Measurements from ENCODE around the gene TCF4. TPM values are rescaled to one million over a fixed set of nuclear protein-coding genes. Genes with fewer than 3 reads are reported as not detected.
"Not testable (repeated sequence)": the region's sequence is repeated elsewhere in the genome, so short reads cannot be mapped to it uniquely, and the experiment has no call there.

The TCF4 gene
- total RNA-seq, 1 experiment from 2014 or later, result 2.3 TPM

- CTCF ChIA-PET, result no interaction called here
Measured at GRCh38 chr18:55473058-55473457, 114.9 kb downstream of the TCF4 start.

DNA sequence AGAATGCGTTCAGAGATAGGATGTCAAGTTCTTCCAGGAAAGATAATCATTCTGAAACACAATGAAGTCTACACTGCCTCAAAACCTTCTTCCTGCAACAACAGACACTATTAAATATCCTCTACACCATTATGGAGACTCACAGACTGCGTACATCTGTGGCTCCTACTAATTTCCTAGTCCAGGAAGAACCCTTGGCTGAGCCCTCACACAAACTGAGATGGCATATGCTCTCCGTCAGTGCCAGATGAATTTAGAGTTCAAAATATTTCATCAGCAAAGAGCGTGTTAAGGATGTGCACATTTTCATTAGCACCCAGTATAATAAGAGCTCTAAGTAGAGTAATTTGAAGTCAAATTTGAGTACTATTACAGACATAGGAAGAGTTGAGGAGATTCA, 117.2 kb downstream of the TCF4 start:
- Histone ChIP-seq H3K4me1 (ENCODE audit: control insufficient read depth, insufficient read depth, low read length) (no peaks in the 10 kb centered on the region), H3K36me3 (ENCODE audit: control insufficient read depth, insufficient read depth, low read length) (no peaks in the 10 kb centered on the region), H3K27me3 (ENCODE audit: control insufficient read depth, insufficient read depth, low read length) (no peaks in the 10 kb centered on the region; the same call in 1 of the 2 replicates), H3K27ac (ENCODE audit: low read length) (no peak overlapping the region), H3K9me3 (ENCODE audit: control insufficient read depth, insufficient read depth, low read depth, low read length) (no peaks in the 10 kb centered on the region), H3K4me3 (ENCODE audit: low read depth in 2 of 2, low read length in 2 of 2) (no peak overlapping the region)
- TF ChIP-seq, protein P1, sequence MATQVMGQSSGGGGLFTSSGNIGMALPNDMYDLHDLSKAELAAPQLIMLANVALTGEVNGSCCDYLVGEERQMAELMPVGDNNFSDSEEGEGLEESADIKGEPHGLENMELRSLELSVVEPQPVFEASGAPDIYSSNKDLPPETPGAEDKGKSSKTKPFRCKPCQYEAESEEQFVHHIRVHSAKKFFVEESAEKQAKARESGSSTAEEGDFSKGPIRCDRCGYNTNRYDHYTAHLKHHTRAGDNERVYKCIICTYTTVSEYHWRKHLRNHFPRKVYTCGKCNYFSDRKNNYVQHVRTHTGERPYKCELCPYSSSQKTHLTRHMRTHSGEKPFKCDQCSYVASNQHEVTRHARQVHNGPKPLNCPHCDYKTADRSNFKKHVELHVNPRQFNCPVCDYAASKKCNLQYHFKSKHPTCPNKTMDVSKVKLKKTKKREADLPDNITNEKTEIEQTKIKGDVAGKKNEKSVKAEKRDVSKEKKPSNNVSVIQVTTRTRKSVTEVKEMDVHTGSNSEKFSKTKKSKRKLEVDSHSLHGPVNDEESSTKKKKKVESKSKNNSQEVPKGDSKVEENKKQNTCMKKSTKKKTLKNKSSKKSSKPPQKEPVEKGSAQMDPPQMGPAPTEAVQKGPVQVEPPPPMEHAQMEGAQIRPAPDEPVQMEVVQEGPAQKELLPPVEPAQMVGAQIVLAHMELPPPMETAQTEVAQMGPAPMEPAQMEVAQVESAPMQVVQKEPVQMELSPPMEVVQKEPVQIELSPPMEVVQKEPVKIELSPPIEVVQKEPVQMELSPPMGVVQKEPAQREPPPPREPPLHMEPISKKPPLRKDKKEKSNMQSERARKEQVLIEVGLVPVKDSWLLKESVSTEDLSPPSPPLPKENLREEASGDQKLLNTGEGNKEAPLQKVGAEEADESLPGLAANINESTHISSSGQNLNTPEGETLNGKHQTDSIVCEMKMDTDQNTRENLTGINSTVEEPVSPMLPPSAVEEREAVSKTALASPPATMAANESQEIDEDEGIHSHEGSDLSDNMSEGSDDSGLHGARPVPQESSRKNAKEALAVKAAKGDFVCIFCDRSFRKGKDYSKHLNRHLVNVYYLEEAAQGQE (IDR thresholded peaks at IDR 0.05; ENCODE audit: insufficient read depth in 1 of 2, low read depth in 2 of 2, low read length in 1 of 2), result no peak
- no peak for TF ChIP-seq TCF7L2 (IDR thresholded peaks at IDR 0.05; ENCODE audit: low read depth, low read length)
- CTCF ChIA-PET, result no interaction called here
- DNase-seq (ENCODE audit: low read depth, low spot score) (no peak), ATAC-seq (no peak)
- intact Hi-C loops (cut with micrococcal nuclease; ENCODE audit: unreplicated experiment), result no loop called here
- POLR2A ChIA-PET, result no interaction called here
- in situ Hi-C loops (cut with HindIII; ENCODE audit: low pct_unique_long_range_greater_than_20kb, low sequenced_read_pairs), result no loop called here
- BruUV-seq (replicated peaks), result no TSS peak

More at GRCh38 chr18:55473058-55473457, 114.9 kb downstream of the TCF4 start:
- H3K4me3 ChIP-seq (ENCODE audit: low read depth in 2 of 2, low read length in 2 of 2), result no peak overlapping the region
- no peaks in the 10 kb centered on the region; the same call in 1 of the 2 replicates for H3K27me3 ChIP-seq (ENCODE audit: control insufficient read depth, insufficient read depth, low read length)
- DNase-seq (ENCODE audit: low read depth, low spot score) (no peak), ATAC-seq (no peak)
- intact Hi-C loops (cut with micrococcal nuclease; ENCODE audit: unreplicated experiment), result no loop called here
- POLR2A ChIA-PET, result no interaction called here
- H3K4me1 ChIP-seq (ENCODE audit: control insufficient read depth, insufficient read depth, low read length), result no peaks in the 10 kb centered on the region
- no TSS peak for BruUV-seq (replicated peaks)
- no peaks in the 10 kb centered on the region for H3K36me3 ChIP-seq (ENCODE audit: control insufficient read depth, insufficient read depth, low read length)
- in situ Hi-C loops (cut with HindIII; ENCODE audit: low pct_unique_long_range_greater_than_20kb, low sequenced_read_pairs), result no loop called here
- no peaks in the 10 kb centered on the region for H3K9me3 ChIP-seq (ENCODE audit: control insufficient read depth, insufficient read depth, low read depth, low read length)
- no peak overlapping the region for H3K27ac ChIP-seq (ENCODE audit: low read length)
- TF ChIP-seq POLR2AphosphoS5 (IDR thresholded peaks at IDR 0.05; ENCODE audit: low read depth, low read length) (no peak), CTCF (IDR thresholded peaks at IDR 0.05) (no peak)

DNA sequence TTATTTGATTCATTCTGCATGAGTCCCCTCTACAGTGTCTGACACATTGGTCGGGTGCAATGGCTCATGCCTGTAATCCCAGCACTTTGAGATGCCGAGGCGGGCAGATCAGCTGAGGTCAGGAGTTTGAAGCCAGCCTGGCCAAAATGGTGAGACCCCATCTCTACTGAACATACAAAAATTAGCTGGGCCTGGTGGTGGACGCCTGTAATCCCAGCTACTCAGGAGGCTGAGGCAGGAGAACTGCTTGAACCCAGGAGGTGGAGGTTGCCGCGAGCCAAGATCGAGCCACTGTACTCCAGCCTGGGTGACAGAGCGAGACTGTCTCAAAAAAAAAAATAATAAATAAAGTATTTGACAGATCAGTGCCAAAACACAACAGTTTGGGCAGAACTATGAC, 118.9 kb downstream of the TCF4 start:
- not testable (repeated sequence) for BruUV-seq (replicated peaks)

More for the DNA sequence above, 118.9 kb downstream of the TCF4 start:
- H3K9me3 ChIP-seq (ENCODE audit: control insufficient read depth, insufficient read depth, low read depth, low read length); CTCF ChIA-PET; in situ Hi-C loops (cut with HindIII; ENCODE audit: low pct_unique_long_range_greater_than_20kb, low sequenced_read_pairs); DNase-seq (ENCODE audit: low read depth, low spot score); intact Hi-C loops (cut with micrococcal nuclease; ENCODE audit: unreplicated experiment); H3K27me3 ChIP-seq (ENCODE audit: control insufficient read depth, insufficient read depth, low read length); H3K36me3 ChIP-seq (ENCODE audit: control insufficient read depth, insufficient read depth, low read length); H3K4me3 ChIP-seq (ENCODE audit: low read depth in 2 of 2, low read length in 2 of 2); H3K4me1 ChIP-seq (ENCODE audit: control insufficient read depth, insufficient read depth, low read length); H3K27ac ChIP-seq (ENCODE audit: low read length); ATAC-seq; POLR2A ChIA-PET: not testable (repeated sequence)

All from Panc1 (cell line).